Testis (tissue), 3 donors: ENCODE measurements around the gene DOHH. TPM values are rescaled to one million over a fixed set of nuclear protein-coding genes. Genes with fewer than 3 reads are reported as not detected.
"Not testable (repeated sequence)": the region's sequence is repeated elsewhere in the genome, so short reads cannot be mapped to it uniquely, and the experiment has no call there.

ENCODE experiments used
- DNase-seq: peaks from one replicate; pipeline ENCODE4 v3.0.0-alpha.2; 2019
- H3K27ac ChIP-seq, 2 donors: fragments of 200-600 bp; sonication (generic); one replicate each; pipeline ENCODE4 v1.5.1; 2019
- H3K27me3 ChIP-seq: fragments of 200-600 bp; sonication (generic); one replicate; pipeline ENCODE4 v1.5.1; 2019
- H3K36me3 ChIP-seq: fragments of 200-600 bp; sonication (generic); one replicate; pipeline ENCODE4 v1.5.1; 2017; ENCODE audit warnings: low read depth; ENCODE audit errors: missing control alignments
- H3K4me1 ChIP-seq: fragments of 200-600 bp; sonication (generic); one replicate; pipeline ENCODE4 v1.5.1; 2019
- H3K4me3 ChIP-seq, 2 donors: fragments of 200-600 bp; sonication (generic); one replicate each; pipeline ENCODE4 v1.5.1; 2017 to 2019
- H3K9me3 ChIP-seq: fragments of 200-600 bp; sonication (generic); one replicate; pipeline ENCODE4 v1.5.1; 2017
- CTCF ChIP-seq, 3 experiments: fragments of 450-650 bp in 2 of 3; fragments of 200-600 bp in 1 of 3; sonication (generic) in 1 of 3; IDR thresholded peaks; one replicate each; pipeline ENCODE4 v1.5.1; 2016 to 2019; ENCODE audit warnings: antibody characterized with exemption in 3 of 3, mild to moderate bottlenecking in 2 of 3, moderate library complexity in 1 of 3
- POLR2A ChIP-seq: fragments of 450-650 bp; IDR thresholded peaks from one replicate; pipeline ENCODE4 v1.6.1; 2017; ENCODE audit warnings: antibody characterized with exemption, mild to moderate bottlenecking, moderate library complexity
- WGBS, 2 donors: methylation state at CpG; one replicate each; pipeline ENCODE4 v1.1.5; 2018; 5-methylcytosine and 5-hydroxymethylcytosine counted together
- intact Hi-C: fragments of 100-400 bp; cut with DNase I; formaldehyde crosslinking; loops from one replicate; pipeline ENCODE4 v1.15.1; 2023; ENCODE audit warnings: low total_unique reads
- polyA plus RNA-seq: library from polyadenylated mRNA; stranded (reverse); fragments of 350-450 nt; fragmentation: Illumina TruSeq; extraction: RNeasy Lipid Tissue Mini Kit (QIAGEN cat#74804); gene quantifications from one replicate; pipeline ENCODE4 v1.2.3, GENCODE V29; 2014; ENCODE audit warnings: low read depth, low replicate concordance; ENCODE audit not compliant: insufficient read depth
- total RNA-seq, 2 donors: library from RNA; depleted of rRNA; stranded (reverse); fragments of >200 nt; gene quantifications; one replicate each; pipeline ENCODE4 v1.2.3, GENCODE V29; 2016

The DOHH gene
- total and polyA plus RNA-seq, 3 donors from 2014 or later: 10.7 to 29.1 (median 23.5) TPM

GRCh38 chr19:3509566-3509989, 9.1 kb upstream of the DOHH start:
- 87 to 88% methylated on average over 11 to 15 of the region's 15 CpGs for WGBS, 2 donors
- Histone ChIP-seq H3K4me3 (no peak overlapping the region), H3K27me3 (no peaks in the 10 kb centered on the region), H3K36me3 (no peaks in the 10 kb centered on the region), H3K9me3 (no peaks in the 10 kb centered on the region), H3K4me1 (peaks cover 36% of the 10 kb centered on the region), H3K27ac (no peak overlapping the region)
- intact Hi-C loops: no loop called here
- TF ChIP-seq CTCF (IDR thresholded peaks at IDR 0.05) (no peak), POLR2A (no peak)
- no peak for DNase-seq

GRCh38 chr19:3508771-3509535, 8.5 kb upstream of the DOHH start:
- Histone ChIP-seq H3K27ac (no peak overlapping the region), H3K36me3 (no peaks in the 10 kb centered on the region), H3K4me1 (peaks cover 30% of the 10 kb centered on the region), H3K9me3 (no peaks in the 10 kb centered on the region), H3K27me3 (no peaks in the 10 kb centered on the region), H3K4me3 (no peak overlapping the region)
- intact Hi-C loops: no loop called here
- TF ChIP-seq POLR2A (no peak), CTCF (IDR thresholded peaks at IDR 0.05) (no peak)
- 79% methylated on average over 23 of the region's 23 CpGs for WGBS, 2 donors
- DNase-seq: no peak

- H3K27me3 ChIP-seq, H3K4me3 ChIP-seq, intact Hi-C loops, H3K9me3 ChIP-seq, H3K36me3 ChIP-seq, DNase-seq, H3K27ac ChIP-seq: not testable (repeated sequence)
- WGBS, 2 donors: 73 to 87% methylated on average over 18 of the region's 18 CpGs
- H3K4me1 ChIP-seq: peaks cover 23% of the 10 kb centered on the region
These were observed 7.7 kb upstream of the DOHH start for GRCh38 chr19:3508121-3508661.

- Histone ChIP-seq H3K27ac (peak overlapping the region in 1 of 2 donors; percentile 79), H3K9me3 (no peaks in the 10 kb centered on the region), H3K4me3 (peak overlapping the region; percentile 70 to 93), H3K4me1 (peaks cover 18% of the 10 kb centered on the region), H3K27me3 (no peaks in the 10 kb centered on the region), H3K36me3 (no peaks in the 10 kb centered on the region)
- 29 to 31% methylated on average over 24 to 31 of the region's 31 CpGs for WGBS, 2 donors
- no peak for TF ChIP-seq POLR2A
- TF ChIP-seq CTCF (IDR thresholded peaks at IDR 0.05): no peak
- intact Hi-C loops: no loop called here
- DNase-seq: peak; percentile 21
These were observed 7.1 kb upstream of the DOHH start for GRCh38 chr19:3507371-3508120.
